HEK293 (cell line): ENCODE measurements around the gene CACNA2D3.

Source experiments
- CTCF ChIA-PET: fragments of 350-600 bp; formaldehyde crosslinking; extraction: SDS; loops from one replicate; lab custom pipeline; 2021; ENCODE audit warnings: antibody characterized with exemption; lab: Yijun Ruan, JAX
- POLR2A ChIA-PET: fragments of 300-600 bp; formaldehyde crosslinking; extraction: SDS; loops from one replicate; lab custom pipeline; 2020; ENCODE audit warnings: antibody characterized with exemption, inconsistent platforms; lab: Yijun Ruan, JAX
- H3K27ac ChIP-seq: fragments of 200-500 bp; sonication (Bioruptor generic); 2 replicates; pipeline ENCODE4 v1.5.1; 2014; ENCODE audit warnings: low read depth, low read length, control low read depth, inconsistent platforms; ENCODE audit errors: extremely low read depth
- H3K36me3 ChIP-seq, 2 experiments: fragments of 200-500 bp in 1 of 2; sonication (Bioruptor generic) in 1 of 2; 1 replicate in 1 of 2; 2 replicates in 1 of 2; pipeline ENCODE4 v1.5.1; 2014 to 2017; ENCODE audit warnings: inconsistent platforms in 2 of 2, low read length in 2 of 2; ENCODE audit not compliant: control insufficient read depth in 2 of 2, insufficient read depth in 1 of 2
- H3K4me1 ChIP-seq: fragments of 200-500 bp; sonication (Bioruptor generic); 2 replicates; pipeline ENCODE4 v1.5.1; 2014; ENCODE audit warnings: mild to moderate bottlenecking, low read length, inconsistent platforms; ENCODE audit not compliant: control insufficient read depth, insufficient read depth
- H3K4me3 ChIP-seq: 2 replicates; pipeline ENCODE4 v1.5.1; 2011; ENCODE audit warnings: low read depth, mild to moderate bottlenecking, control low read depth, low read length, moderate library complexity
- H3K9me3 ChIP-seq: fragments of 200-500 bp; sonication (Bioruptor generic); 2 replicates; pipeline ENCODE4 v1.5.1; 2014; ENCODE audit warnings: low read depth, low read length, inconsistent platforms; ENCODE audit not compliant: control insufficient read depth, insufficient read depth
- CTCF ChIP-seq: fragments of 450-650 bp; formaldehyde crosslinking; IDR thresholded peaks from 2 replicates; pipeline ENCODE4 v1.5.1; 2016; ENCODE audit warnings: missing biosample characterization, missing genetic modification characterization
- FEZF1 ChIP-seq: fragments of 450-650 bp; formaldehyde crosslinking; IDR thresholded peaks from 2 replicates; pipeline ENCODE4 v1.5.1; 2016; ENCODE audit warnings: missing biosample characterization, missing genetic modification characterization
- KLF9 ChIP-seq: fragments of 450-650 bp; formaldehyde crosslinking; IDR thresholded peaks from 2 replicates; pipeline ENCODE4 v1.5.1; 2016; ENCODE audit warnings: missing biosample characterization, missing genetic modification characterization, low read depth
- ZBTB21 ChIP-seq: fragments of 450-650 bp; formaldehyde crosslinking; IDR thresholded peaks from 2 replicates; pipeline ENCODE4 v1.5.1; 2017; ENCODE audit warnings: missing biosample characterization, missing genetic modification characterization
- ZEB2 ChIP-seq: fragments of 450-650 bp; formaldehyde crosslinking; IDR thresholded peaks from 2 replicates; pipeline ENCODE4 v1.5.1; 2016; ENCODE audit warnings: missing biosample characterization, missing genetic modification characterization
- ZFP3 ChIP-seq: fragments of 450-650 bp; formaldehyde crosslinking; IDR thresholded peaks from 2 replicates; pipeline ENCODE4 v1.5.1; 2016; ENCODE audit warnings: low read depth, missing biosample characterization, missing genetic modification characterization
- ZFP69B ChIP-seq: fragments of 450-650 bp; formaldehyde crosslinking; IDR thresholded peaks from 2 replicates; pipeline ENCODE4 v1.5.1; 2016; ENCODE audit warnings: missing biosample characterization, missing genetic modification characterization
- ZNF155 ChIP-seq: fragments of 450-650 bp; formaldehyde crosslinking; IDR thresholded peaks from 2 replicates; pipeline ENCODE4 v1.5.1; 2016; ENCODE audit warnings: missing biosample characterization, missing genetic modification characterization
- ZNF169 ChIP-seq: fragments of 450-650 bp; formaldehyde crosslinking; IDR thresholded peaks from 2 replicates; pipeline ENCODE4 v1.5.1; 2016; ENCODE audit warnings: missing biosample characterization, missing genetic modification characterization
- ZNF19 ChIP-seq: fragments of 450-650 bp; formaldehyde crosslinking; IDR thresholded peaks from 2 replicates; pipeline ENCODE4; 2016; ENCODE audit warnings: missing biosample characterization, missing genetic modification characterization, low read depth
- ZNF266 ChIP-seq: fragments of 450-650 bp; formaldehyde crosslinking; IDR thresholded peaks from 2 replicates; pipeline ENCODE4 v1.5.1; 2016; ENCODE audit warnings: missing biosample characterization, missing genetic modification characterization, low read depth
- ZNF274 ChIP-seq, 2 experiments: fragments of 200-500 bp in 1 of 2; fragments of 450-650 bp in 1 of 2; sonication (Bioruptor generic) in 1 of 2; formaldehyde crosslinking in 1 of 2; IDR thresholded peaks; 2 replicates each; pipeline versions ENCODE4 v1.5.1 to v1.6.1; 2014 to 2016; ENCODE audit warnings: borderline replicate concordance in 1 of 2, inconsistent platforms in 1 of 2, low read length in 1 of 2, missing biosample characterization in 1 of 2, missing genetic modification characterization in 1 of 2
- ZNF324 ChIP-seq: fragments of 450-650 bp; formaldehyde crosslinking; IDR thresholded peaks from 2 replicates; pipeline ENCODE4 v1.5.1; 2016; ENCODE audit warnings: missing biosample characterization, missing genetic modification characterization
- ZNF354C ChIP-seq: fragments of 450-650 bp; formaldehyde crosslinking; IDR thresholded peaks from 2 replicates; pipeline ENCODE4 v1.5.1; 2016; ENCODE audit warnings: missing biosample characterization, missing genetic modification characterization, low read depth, borderline replicate concordance
- ZNF37A ChIP-seq: fragments of 450-650 bp; IDR thresholded peaks from 2 replicates; pipeline ENCODE4 v1.5.1; 2018; ENCODE audit warnings: missing biosample characterization, missing genetic modification characterization
- ZNF391 ChIP-seq: fragments of 450-650 bp; formaldehyde crosslinking; IDR thresholded peaks from 2 replicates; pipeline ENCODE4 v1.5.1; 2016; ENCODE audit warnings: low read depth, missing biosample characterization, missing genetic modification characterization, borderline replicate concordance
- ZNF433 ChIP-seq: fragments of 450-650 bp; formaldehyde crosslinking; IDR thresholded peaks from 2 replicates; pipeline ENCODE4 v1.5.1; 2016; ENCODE audit warnings: missing biosample characterization, missing genetic modification characterization, low read depth
- ZNF501 ChIP-seq: fragments of 450-650 bp; formaldehyde crosslinking; IDR thresholded peaks from 2 replicates; pipeline ENCODE4 v1.5.1; 2016; ENCODE audit warnings: missing biosample characterization, missing genetic modification characterization
- ZNF529 ChIP-seq: fragments of 450-650 bp; formaldehyde crosslinking; IDR thresholded peaks from 2 replicates; pipeline ENCODE4 v1.5.1; 2017; ENCODE audit warnings: missing genetic modification characterization, missing biosample characterization; ENCODE audit not compliant: insufficient replicate concordance
- ZNF544 ChIP-seq: fragments of 450-650 bp; formaldehyde crosslinking; IDR thresholded peaks from 2 replicates; pipeline ENCODE4 v1.5.0; 2017; ENCODE audit warnings: missing biosample characterization, missing genetic modification characterization
- ZNF549 ChIP-seq: fragments of 450-650 bp; IDR thresholded peaks from 2 replicates; pipeline ENCODE4 v1.5.1; 2018; ENCODE audit warnings: missing biosample characterization, missing genetic modification characterization, mild to moderate bottlenecking, inconsistent platforms, moderate library complexity
- ZNF558 ChIP-seq: fragments of 450-650 bp; formaldehyde crosslinking; IDR thresholded peaks from 2 replicates; pipeline ENCODE4 v1.5.1; 2016; ENCODE audit warnings: missing biosample characterization, missing genetic modification characterization
- ZNF624 ChIP-seq: fragments of 450-650 bp; formaldehyde crosslinking; IDR thresholded peaks from 2 replicates; pipeline ENCODE4 v1.5.1; 2017; ENCODE audit warnings: missing biosample characterization, missing genetic modification characterization
- ZSCAN16 ChIP-seq: fragments of 450-650 bp; formaldehyde crosslinking; IDR thresholded peaks from 2 replicates; pipeline ENCODE4 v1.5.1; 2016; ENCODE audit warnings: missing biosample characterization, missing genetic modification characterization
- TF ChIP-seq, protein P1 (sequence below): fragments of 450-650 bp; formaldehyde crosslinking; IDR thresholded peaks from 2 replicates; pipeline ENCODE4 v1.5.1; 2016; ENCODE audit warnings: missing biosample characterization, missing genetic modification characterization

CACNA2D3 gene

GRCh38 chr3:54632326-54632665 lies 509.9 kb downstream of the CACNA2D3 start:
- TF ChIP-seq ZBTB21 (tag by site-specific recombination), result no peak
- TF ChIP-seq ZNF274 (IDR thresholded peaks at IDR 0.05; ENCODE audit: low read length), result no peak
- no peak for TF ChIP-seq ZNF274 (tag by site-specific recombination; IDR thresholded peaks at IDR 0.05; ENCODE audit: borderline replicate concordance)
- no peak for TF ChIP-seq FEZF1 (tag by site-specific recombination)
- no peak for TF ChIP-seq ZNF324 (tag by site-specific recombination)
- no peak for TF ChIP-seq ZNF433 (tag by site-specific recombination)
- no peak for TF ChIP-seq ZNF19
- no peak for TF ChIP-seq ZNF501
- TF ChIP-seq ZNF169, result no peak
- TF ChIP-seq ZNF558, result no peak
- TF ChIP-seq ZNF549 (tag by site-specific recombination), result no peak
- TF ChIP-seq, all 188 proteins: peak for 0
- POLR2A ChIA-PET, result interaction anchor here (0.7 kb wide), 1 partner anchor 81 kb away, joined by 3 read pairs; no protein-coding TSS in a partner anchor
- Histone ChIP-seq H3K4me3 (no peak overlapping the region), H3K9me3 (no peaks in the 10 kb centered on the region), H3K36me3 (no peaks in the 10 kb centered on the region), H3K4me1 (no peaks in the 10 kb centered on the region), H3K27ac (no peak overlapping the region)
- CTCF ChIA-PET, result interaction anchor here (0.7 kb wide), 1 partner anchor 216 kb away, joined by 3 read pairs; no protein-coding TSS in a partner anchor

- Histone ChIP-seq H3K27ac (no peak overlapping the region), H3K36me3 (no peaks in the 10 kb centered on the region), H3K4me1 (no peaks in the 10 kb centered on the region), H3K9me3 (no peaks in the 10 kb centered on the region), H3K4me3 (no peak overlapping the region)
- ChIA-PET POLR2A (no interaction called here), CTCF (interaction anchor here (0.7 kb wide), 1 partner anchor 215 kb away, joined by 3 read pairs; no protein-coding TSS in a partner anchor)
- TF ChIP-seq ZFP3, result no peak
- no peak for TF ChIP-seq ZNF37A (tag by site-specific recombination)
- TF ChIP-seq, protein P1, sequence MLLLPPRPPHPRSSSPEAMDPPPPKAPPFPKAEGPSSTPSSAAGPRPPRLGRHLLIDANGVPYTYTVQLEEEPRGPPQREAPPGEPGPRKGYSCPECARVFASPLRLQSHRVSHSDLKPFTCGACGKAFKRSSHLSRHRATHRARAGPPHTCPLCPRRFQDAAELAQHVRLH (tag by site-specific recombination), result no peak
- no peak for TF ChIP-seq ZNF529 (tag by site-specific recombination)
- TF ChIP-seq ZSCAN16 (tag by site-specific recombination), result no peak
- TF ChIP-seq, all 188 proteins: peak for 0
Measured at GRCh38 chr3:54632834-54633233, 510.5 kb downstream of the CACNA2D3 start.

- CTCF ChIA-PET, result no interaction called here
- H3K27ac ChIP-seq, result no peak overlapping the region
- TF ChIP-seq CTCF (tag by site-specific recombination), result no peak
- TF ChIP-seq ZNF544 (tag by site-specific recombination), result no peak
- TF ChIP-seq ZNF391, result no peak
- TF ChIP-seq ZNF354C (tag by site-specific recombination), result no peak
- TF ChIP-seq ZEB2 (tag by site-specific recombination), result no peak
- TF ChIP-seq ZNF549 (tag by site-specific recombination), result no peak
- TF ChIP-seq ZNF266 (tag by site-specific recombination), result no peak
- TF ChIP-seq ZNF155 (tag by site-specific recombination), result no peak
- no peak for TF ChIP-seq KLF9 (tag by site-specific recombination)
- no peak for TF ChIP-seq ZFP3
- no peak for TF ChIP-seq ZNF624 (tag by site-specific recombination)
- no peak for TF ChIP-seq ZFP69B (tag by site-specific recombination)
- TF ChIP-seq, all 188 proteins: peak for 0
- POLR2A ChIA-PET, result no interaction called here
- Histone ChIP-seq H3K9me3 (no peaks in the 10 kb centered on the region), H3K4me3 (no peak overlapping the region), H3K36me3 (no peaks in the 10 kb centered on the region), H3K4me1 (no peaks in the 10 kb centered on the region)
Measured at GRCh38 chr3:54633444-54634121, 511.2 kb downstream of the CACNA2D3 start.
